Activated CD4-positive, alpha-beta T cell treated with anti-CD3 and anti-CD28 coated beads for 48 hours (primary cell): Measurements from ENCODE around the gene TBX3.

Source experiments
- DNase-seq: peaks from one replicate; pipeline ENCODE4 v3.0.0-alpha.2; 2020

Gene TBX3

DNA sequence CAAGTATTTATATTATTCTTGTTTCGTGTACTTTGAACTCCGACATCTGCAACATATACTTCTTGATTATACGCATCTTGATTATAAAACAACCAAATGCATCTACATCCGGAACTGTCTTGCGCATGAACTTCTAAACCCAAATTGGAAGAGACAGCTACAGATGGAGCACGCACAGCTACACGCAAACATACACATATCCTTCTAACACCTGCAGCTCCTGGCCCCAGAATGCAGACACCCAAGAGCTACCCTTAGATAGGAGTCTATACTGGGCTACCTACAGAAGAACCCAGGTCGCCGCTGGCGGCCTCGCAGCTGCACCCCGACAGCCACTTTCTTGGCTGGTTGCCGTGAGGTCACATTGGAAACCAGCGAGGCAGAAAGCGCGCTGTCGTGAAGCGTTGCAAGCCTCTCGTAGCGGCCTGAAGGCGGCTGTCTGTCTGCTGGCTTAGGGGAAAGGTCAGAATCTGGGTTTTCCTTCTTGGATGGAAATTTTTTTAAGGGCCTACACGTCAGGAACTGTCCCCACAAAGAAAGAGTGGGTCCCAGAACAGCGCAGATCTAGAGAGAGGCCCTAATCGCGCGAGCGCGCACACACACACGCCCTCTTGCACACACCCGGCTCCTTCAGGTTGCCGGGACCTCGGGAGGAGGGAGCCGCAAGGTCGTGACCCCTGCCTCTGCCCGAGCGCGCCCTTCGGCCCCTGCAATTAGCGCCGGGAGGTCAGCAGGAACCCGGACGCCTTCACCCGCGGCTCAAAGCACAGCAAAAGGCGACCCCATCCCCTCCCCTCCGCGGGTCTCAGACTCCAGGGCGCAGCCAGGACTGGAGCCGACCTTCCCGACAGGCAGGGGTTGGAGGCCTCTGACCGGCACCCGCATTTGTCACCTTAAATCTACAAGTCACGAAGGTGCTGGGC is 17.0 kb downstream of the TBX3 start:
- DNase-seq: no peak

DNA sequence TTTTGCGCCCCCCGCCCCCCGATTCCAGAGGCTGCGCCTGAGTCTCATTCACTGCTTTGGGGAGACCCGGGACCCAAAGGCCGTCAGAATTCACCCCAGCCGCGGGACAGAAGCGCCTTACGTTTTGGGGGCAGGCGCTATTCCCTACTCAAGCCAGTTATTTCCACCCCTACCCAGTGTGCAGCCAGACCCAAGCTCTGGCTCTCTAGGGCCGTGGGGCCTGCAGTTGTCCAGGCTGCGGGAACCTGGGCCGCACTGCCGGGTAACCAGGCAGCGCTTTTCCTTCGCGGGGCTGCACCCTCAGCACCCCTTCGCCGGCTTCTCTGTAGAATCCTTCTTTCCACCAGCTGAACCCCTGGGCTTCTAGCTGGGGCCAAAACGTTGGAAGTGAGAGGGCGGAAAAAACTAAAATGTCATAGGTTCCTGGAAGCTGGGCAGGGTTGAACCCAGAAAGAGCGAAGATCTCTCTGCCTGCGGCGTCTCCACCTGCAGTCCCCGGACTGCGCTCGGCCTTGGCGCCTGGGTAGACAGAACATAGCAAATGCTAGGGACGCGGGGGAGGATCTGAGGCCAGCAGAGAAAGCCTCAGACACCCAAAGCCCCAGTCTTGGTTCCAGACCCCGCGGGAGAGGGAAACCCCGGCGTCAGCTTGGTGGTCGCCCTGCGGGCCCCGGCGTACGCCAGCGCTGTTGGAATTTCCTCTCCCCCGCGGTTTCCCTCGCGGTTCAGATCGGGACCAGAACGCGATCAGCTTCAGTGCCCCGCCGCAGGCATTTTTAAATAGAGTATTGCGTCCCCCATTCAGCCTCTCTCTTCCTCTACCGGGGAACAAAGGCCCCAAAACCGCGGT is 18.3 kb downstream of the TBX3 start:
- no peak for DNase-seq

DNA sequence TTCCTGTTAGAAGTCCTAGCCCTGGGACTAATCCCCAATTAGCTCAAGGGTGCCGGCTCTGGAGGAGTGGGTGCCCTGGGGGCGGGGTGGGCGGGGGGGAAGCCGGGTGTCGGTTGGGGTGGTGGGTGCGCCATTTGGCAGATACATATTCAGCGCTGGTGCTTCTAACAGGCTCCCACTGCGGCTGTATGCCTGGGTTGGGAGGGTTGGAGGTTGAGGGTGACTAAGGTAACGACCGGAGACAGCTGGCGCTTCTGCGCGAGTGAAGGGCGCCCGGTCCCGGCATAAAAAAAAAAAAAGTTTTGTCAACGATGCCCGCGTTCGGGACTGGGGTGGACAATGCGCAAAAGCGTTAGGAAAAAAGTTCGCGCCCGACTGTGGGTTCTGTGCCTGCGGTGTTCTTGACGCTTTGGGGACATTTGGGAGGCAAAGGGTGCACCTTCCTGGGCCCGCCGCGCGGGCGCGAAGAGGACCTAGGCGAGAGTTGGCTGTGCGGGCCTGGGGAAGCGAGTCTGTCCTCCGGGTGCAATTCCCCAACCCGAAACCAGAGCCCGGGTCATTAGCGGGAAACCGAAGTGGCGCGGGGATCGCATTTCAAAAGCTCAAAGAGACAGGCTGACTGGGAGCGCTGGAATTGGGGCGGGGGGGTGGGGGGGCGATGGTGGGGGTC is 19.2 kb downstream of the TBX3 start:
- DNase-seq: no peak

DNA sequence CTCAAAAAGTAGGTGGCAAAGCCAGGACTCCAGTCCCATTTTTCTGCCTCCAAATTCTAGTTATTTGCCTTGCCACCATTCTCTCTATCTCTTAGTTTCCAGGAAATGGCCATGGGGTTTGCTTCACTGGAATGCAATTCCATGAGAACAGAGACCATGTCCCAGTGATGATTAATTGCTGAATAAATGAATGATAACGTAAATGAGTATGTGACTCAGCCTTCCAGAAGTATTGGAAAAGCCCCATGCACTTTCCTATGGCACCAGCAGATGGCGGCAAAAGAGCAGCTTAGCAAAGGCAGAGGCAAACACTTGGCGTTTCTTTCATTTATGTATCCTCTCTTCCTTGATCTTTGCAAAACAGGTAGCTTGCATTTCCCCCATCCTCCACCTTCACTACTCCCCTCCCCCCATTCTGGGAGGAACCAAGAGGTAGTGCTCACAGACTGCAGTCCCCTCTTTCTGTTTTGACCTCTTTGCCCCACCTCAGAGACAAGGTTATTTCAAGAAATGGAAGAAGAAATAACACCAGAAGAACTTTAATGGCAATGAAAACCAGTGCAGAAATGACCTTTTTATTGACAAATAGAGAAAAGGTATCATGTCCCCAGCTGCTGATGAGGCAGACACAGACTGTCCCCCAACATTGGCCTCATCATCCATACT is 21.3 kb downstream of the TBX3 start:
- peak; percentile 79 for DNase-seq

DNA sequence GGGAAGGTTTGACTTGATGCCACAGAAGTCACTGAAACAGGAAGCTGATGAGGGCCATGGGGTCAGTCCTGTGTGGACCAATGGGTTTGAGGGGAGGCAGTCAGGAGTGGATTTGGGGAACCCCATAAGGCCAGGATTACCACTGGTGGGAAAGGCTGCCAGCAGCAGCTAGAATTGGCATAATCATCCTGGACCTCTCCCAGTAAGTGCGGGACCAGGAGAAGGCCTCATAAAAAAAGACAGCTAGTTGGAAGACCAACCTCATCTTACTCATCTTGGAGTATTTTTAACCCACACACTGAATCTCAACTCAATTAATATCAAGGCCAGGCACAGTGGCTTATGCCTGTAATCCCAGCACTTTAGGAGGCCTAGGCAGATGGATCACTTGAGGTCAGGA is 22.7 kb downstream of the TBX3 start:
- DNase-seq: no peak

DNA sequence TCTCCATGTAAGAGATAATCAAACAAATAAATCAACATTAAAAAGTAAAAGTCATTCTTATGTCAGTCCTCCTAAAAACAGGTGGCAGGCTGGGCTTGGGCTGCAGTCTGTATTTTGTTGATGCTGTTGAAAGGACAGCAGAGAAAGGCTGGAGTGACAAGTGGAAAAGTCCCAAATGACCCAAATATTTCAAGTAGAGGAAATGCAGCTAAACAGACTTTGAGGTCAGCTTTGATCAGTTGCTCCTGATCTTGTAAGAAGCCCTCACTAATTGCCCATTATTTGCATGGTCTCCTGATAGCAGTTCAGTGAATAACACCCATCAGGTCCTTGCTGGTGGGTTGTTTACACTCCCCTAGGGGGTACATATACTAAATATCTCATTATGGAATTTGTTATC is 24.9 kb downstream of the TBX3 start:
- no peak for DNase-seq

DNA sequence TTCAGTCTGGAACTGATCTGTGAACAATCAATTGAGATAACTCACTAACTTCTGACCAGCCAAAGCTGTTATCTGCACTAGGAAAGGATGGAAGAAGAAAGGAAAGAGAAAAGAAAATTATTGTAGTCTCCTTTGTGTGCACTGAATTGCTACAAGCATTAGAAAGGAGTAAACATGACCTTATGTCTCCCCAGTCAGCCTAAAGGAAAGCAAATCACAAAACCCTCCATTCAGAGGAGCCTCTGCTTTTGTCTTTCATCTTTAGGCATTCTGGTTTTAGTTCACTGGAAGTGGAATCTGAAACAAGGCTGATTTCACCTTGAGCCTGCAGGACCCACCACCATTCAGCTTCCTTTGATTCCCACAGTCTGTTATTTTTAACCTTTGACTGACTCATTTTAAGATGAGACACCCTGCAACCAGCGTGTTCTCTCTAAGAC is 26.0 kb downstream of the TBX3 start:
- DNase-seq: no peak

DNA sequence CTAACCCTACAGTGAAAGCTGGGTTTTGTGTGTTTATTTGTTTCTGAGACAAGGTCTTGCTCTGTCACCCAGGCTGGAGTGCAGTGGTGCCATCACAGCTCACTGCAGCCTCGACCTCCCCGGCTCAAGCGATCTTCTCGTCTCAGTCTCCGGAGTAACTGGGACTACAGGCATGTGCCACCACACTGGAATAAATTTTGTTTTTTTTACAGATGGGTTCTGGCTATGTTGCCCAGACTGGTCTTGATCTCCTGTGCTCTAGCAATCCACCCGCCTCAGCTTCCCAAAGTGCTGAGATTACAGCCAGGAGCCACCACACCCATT is 26.4 kb downstream of the TBX3 start:
- DNase-seq: no peak

DNA sequence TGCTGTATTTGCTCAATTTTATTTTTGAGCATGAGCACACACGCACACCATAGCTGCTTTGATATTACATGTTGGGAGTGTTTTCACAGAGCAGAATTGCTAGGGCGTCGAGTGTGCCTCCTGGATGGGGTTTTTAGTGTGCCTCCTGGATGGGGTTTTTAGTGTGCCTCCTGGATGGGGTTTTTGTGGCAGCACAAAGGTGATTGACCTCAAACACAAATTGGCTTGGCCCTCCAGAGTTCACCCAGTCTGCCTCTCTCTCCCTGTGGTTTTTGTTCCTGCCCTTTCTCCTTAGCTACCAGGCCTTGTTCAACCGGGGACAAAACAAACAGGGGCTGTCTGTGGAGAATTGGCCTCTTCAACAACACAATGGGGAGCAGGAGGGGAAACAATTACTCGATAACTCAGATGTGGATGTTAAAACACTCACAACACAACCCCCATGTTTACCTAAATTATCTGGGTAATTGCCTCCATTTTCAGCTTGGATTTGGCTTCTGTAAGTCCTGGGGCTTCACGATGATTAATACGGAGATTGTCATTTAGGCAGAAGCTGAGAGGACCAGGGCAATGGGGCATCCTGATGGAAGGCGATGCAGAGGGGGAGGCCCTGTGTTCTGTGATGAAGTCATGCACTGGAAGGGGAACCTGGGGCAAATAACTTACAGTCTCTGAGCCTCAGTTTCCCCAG is 26.9 kb downstream of the TBX3 start:
- no peak for DNase-seq

DNA sequence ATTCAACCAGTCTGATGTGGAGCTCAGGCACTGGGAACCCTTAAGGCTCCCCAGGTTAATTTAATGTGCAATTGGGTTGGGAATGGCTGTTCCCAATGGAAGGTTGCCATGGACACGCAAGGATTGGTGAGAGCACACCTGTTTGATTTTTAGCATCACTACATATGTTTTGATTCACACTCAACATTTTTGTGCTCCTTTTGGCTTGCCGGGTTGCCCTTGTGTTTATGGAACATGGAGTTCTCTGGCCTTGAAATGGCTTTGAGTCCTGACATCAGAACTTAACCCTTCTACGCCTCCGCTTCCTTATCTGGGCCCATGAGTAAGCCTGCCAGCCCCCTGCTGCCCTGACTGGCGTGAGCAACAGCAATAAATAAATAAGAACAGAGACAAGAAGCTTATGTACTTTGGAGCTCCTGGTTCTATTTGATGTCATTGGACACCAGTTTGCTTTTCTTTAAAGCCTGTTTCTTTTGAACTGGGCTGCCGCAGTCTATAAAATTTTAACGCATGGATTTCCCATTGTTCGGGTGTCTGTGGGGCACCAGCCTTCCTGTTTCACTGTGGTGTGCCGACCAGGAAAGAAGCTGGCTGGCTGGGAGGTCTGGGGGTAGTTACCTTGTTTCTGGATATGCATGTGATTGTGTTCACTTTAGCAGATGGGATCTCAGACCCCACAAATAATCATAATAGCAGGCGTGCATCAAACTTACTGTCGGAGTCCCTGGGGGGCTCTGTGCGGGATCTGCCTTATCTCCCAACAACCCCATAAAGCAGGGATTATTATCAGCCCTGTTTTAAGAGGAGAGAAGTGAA is 27.8 kb downstream of the TBX3 start:
- DNase-seq: no peak

DNA sequence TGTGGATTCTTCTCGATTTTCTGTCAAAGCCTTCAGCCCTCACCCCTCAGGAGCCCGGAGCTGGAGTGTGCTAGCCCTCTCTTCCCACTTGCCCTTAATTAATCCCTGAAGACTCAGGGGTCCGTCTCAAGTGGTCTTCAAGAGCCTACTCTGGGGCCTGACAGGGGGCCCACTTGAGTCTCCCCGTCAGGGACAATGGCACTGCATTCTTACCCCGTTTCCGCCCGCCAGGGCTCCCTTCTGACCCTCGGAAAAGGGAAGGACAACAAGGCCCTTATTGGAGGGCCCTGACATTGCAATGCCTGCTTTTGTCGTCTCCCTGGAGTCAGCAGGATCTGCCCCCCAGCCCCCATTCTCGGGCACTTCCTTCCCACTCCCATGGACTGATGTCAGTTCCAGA is 34.4 kb downstream of the TBX3 start:
- no peak for DNase-seq

DNA sequence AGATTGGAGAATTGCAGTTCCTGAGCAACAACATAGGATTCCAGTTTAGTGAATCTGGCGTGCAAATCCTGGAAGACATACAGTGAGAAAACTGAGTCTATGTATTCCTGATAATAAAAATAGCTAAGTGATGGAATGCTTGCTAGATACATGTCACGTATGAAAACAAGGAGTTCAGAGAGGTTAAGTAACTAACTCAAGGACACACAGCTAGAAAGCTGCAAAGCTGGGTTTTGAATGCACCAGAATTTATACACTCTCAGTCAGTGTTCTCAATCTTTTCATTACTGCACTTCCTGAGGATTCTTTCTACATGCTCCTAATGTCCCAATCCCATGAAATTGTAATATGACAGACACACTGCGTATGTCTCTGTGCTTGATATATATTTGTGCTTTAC is 35.3 kb downstream of the TBX3 start:
- DNase-seq: no peak

DNA sequence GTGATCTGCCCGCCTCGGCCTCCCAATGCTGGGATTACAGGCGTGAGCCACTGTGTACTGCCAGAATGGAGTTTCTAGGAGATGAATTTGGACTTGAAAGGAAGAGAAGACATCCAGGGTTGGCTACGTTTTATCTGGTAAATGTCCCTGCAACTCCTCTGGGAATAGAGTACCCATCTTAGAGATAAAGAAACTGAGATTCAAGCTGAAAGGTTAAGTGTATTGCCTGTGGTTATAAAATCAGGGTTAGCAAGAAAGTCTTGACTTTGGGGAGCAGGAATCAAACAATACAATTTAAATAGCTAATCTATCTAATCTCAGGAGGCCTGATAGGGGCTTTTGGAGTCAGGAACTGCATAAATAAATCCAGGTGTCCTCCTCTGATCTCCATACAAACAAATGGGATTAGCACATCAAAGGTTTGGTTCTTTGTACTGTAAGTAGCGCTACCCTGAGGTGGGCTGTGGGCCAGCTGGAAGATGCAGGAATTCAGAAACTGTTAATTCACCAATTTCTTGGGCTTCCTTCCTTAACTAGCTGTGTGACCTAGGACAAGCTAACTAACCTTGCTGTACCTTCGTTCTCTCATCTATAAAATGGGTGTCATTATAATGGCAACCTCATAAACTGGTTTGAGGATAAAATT is 45.1 kb downstream of the TBX3 start:
- no peak for DNase-seq

DNA sequence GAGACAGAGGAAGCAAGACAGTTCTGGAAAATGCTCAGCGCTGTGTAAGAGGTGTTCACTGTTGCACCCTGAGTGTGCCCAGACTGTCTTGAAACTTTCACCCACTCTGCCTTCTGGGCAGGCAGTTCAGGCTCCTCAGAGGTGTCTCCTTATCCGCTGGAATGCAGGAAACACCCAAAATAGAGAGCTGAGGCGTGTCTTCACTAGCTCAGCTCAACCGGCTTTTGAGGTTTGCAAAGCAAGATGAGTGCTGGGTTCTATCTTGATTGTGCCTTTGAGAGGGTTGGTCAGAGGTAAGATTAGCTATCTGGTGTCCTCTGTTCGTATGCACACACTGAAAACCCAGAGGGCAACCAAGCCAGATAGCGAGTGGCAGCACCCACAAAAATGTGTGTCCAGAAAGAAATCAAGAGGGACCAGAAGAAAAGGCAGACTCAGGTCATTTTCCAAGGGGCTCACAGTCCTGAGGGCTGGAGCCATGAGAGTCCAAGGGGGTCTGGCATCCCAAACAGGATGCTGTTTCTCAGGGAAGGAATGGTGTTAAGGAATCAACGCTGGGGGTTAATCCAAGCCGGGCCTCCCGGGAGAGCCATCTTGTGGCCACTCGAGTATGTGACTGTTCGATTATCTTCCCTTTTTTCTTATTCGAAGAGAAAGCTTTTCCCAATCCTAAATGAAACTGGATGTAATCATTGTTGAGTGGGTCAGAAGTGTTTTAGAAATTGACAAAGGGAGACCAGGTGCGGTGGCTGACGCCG is 47.1 kb downstream of the TBX3 start:
- DNase-seq: no peak

DNA sequence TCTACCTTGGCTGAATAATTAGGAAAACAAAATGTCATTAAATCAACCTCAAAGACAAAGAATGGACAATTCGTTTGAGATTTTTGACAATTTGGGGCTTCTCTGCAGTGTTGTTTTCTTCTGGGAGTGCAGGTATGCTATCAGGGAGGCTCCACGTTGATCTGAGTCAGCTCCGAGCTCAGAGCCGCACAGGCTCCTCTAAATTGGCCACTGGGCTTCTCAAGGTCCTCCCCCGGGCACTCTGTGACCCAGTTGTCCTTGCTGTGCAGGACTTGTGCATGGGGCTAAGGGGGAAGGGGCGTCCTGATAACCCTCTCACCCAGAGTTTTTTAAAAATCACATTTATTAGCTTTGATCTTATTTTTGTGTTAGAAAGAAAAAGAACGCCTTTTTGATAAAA is 52.7 kb downstream of the TBX3 start:
- DNase-seq: no peak

DNA sequence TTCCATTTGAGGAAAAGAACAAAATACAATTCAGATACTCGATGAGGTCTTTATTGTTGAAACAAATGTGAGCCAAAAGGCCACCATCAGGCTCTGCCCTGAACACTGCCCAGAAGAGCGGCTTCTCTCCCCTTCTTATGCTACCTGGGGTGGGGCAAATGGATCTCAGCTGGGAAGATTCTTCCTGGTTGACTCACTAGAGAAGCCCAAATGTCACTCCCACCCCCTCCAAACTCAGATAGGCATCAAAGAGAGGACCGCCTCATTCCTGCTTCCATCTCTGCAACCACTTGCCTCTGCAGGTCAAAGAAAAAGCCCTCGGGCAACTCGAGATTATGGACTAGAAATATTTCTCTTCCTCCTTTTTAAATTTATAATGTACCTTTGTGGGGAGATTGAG is 55.8 kb downstream of the TBX3 start:
- DNase-seq: no peak

DNA sequence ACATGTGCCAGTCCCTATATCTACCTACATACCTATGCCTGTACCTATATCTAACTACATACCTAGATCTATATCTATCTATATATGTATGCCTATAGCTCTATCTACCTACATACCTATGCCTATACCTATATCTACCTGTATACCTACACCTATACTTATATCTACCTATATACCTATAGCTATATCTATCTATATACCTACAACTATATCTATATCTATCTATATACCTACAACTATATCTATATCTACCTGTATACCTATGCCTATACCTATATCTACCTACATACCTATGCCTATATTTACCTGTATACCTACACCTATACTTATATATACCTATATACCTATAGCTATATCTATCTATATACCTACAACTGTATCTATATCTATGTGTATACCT is 56.6 kb downstream of the TBX3 start:
- DNase-seq: no peak

DNA sequence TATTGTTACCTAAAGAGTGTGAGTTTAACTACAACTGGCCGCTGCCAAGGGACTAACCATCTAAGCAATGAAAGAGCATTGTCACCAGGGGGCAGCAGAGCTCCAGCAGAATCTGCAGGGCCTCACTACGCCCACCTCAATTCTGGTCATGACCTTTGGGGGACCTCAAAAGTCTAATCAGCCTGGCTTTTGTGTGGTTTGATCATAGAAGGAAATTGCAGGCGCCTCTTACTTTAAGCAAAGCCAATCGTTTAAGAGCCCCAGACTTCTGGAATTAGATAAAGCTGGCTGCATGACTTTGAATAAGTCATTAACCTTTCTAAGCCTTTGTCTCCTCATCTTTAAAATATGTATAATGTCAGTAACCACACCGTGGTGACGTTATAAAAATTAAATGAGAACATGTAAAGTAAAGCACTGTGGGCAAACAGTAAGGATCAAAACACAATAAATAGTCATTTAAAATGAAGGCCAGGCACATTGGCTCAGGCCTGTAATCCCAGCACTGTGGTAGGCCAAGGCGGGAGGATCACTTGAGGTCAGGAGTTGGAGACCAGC is 58.6 kb downstream of the TBX3 start:
- DNase-seq: peak; percentile 63

DNA sequence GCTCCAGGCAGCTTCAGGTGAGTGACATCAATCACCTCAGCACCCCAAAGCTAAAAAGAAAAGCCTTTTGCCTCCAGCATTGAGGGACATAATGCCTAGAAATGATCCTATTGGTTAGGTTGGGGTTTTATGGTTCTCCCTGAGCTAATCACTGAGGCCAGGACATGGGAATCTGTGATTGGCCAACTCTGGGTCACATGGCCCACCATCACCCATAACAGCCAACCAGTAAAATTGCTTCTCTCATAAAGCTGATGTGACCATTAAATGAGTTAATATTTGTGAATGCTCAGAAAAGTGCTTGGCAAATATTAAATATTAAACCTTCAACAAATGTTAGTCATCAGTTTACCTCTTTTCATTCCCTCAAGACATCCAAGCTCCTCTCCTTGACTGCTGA is 60.2 kb downstream of the TBX3 start:
- no peak for DNase-seq
